H1 (cell line): ENCODE data around the gene PAQR4. TPM values are rescaled to one million over a fixed set of nuclear protein-coding genes. Genes with fewer than 3 reads are reported as not detected.

Experiments used
- polyA plus RNA-seq, 7 experiments: library from polyadenylated mRNA; depleted of rRNA in 3 of 7; stranded (reverse) in 5 of 7; unstranded in 2 of 7; fragments of >200 nt in 5 of 7; fragments of 200-250 nt in 2 of 7; gene quantifications; 1 replicate in 5 of 7; 2 replicates in 1 of 7; 4 replicates in 1 of 7; pipeline versions ENCODE4 v1.2.1 to v1.2.3, GENCODE V29; 2011 to 2013; ENCODE audit warnings: missing spikeins in 2 of 7, mixed read lengths in 2 of 7
- total RNA-seq: library from RNA; stranded (reverse); fragmentation: NEBNext Ultra II Directional; extraction: Animal tissue kit (Norgen Biotek cat#: 25700); gene quantifications from 2 replicates; pipeline ENCODE4 v1.2.1, GENCODE V29; 2021
- TF ChIP-seq, protein P1 (sequence below), 3 experiments: IDR thresholded peaks; 1 replicate in 2 of 3; 2 replicates in 1 of 3; pipeline versions ENCODE4 v1.5.1 to v1.6.1; 2011; ENCODE audit warnings: low read length in 3 of 3, mild to moderate bottlenecking in 3 of 3, inconsistent platforms in 2 of 3, low read depth in 1 of 3, moderate library complexity in 1 of 3; ENCODE audit not compliant: insufficient read depth in 1 of 3; ENCODE audit errors: control extremely low read depth in 1 of 3

Gene PAQR4
- total and polyA plus RNA-seq, 2 of the 8 experiments (the other 6 are each of a cell fraction or from before 2014, with no cell fraction given) = 28.2 to 34.6 TPM

DNA sequence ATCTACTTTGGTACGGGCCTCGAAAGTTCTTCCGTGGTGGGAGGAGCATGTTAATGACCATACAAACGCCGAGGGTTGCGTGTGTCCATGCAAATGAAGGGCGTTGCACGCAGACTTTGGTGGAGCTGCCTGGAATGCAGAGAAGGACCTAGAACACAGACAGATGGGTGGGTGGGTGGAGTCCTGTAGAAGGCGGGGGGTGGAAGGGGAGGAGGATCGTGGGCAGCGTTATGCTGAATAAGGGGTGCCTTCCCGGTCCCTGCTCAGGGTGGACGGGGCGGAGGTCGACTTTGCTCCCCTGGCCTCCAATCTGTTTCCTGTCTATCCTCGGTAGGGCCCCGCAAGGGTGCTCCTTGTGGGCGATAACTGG, 795 bp upstream of the PAQR4 start (continued):
- TF ChIP-seq, protein P1, sequence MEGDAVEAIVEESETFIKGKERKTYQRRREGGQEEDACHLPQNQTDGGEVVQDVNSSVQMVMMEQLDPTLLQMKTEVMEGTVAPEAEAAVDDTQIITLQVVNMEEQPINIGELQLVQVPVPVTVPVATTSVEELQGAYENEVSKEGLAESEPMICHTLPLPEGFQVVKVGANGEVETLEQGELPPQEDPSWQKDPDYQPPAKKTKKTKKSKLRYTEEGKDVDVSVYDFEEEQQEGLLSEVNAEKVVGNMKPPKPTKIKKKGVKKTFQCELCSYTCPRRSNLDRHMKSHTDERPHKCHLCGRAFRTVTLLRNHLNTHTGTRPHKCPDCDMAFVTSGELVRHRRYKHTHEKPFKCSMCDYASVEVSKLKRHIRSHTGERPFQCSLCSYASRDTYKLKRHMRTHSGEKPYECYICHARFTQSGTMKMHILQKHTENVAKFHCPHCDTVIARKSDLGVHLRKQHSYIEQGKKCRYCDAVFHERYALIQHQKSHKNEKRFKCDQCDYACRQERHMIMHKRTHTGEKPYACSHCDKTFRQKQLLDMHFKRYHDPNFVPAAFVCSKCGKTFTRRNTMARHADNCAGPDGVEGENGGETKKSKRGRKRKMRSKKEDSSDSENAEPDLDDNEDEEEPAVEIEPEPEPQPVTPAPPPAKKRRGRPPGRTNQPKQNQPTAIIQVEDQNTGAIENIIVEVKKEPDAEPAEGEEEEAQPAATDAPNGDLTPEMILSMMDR (IDR thresholded peaks at IDR 0.05; ENCODE audit: control extremely low read depth in 1 of 3, insufficient read depth in 1 of 3, low read depth in 1 of 3, low read length in 3 of 3) = no peak
